ENCODE results near the gene DCX.

Gene DCX

GRCh38 chrX:111411983-111412382 is at the start of gene DCX:
TSS of gene DCX (minus strand) at chrX:111412192. CDS start at chrX:111410398, 1,794 bp downstream.
- DNase-seq (ENCODE audit: low spot score): peak; percentile 10

DNA sequence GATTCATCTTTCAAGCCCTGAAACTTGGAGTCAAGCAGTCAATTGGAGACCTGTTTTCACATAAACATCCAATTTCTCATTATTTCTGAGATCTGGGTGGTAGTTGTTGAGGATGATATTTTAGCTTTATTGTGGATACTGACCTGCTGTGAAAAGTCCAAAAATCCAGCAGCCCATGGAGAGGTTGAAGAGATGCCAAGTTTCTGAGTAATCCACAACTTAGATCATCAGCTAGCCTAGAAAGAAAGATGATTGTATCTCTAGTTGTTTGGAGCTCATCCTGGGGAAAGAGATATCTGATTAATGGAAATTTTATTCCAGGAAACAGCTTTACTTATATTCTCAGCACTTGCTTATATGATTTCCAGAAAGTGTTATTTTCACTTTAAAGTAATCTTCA is 48.6 kb upstream of the DCX start:
- no peak for DNase-seq (ENCODE audit: low spot score)

DNA sequence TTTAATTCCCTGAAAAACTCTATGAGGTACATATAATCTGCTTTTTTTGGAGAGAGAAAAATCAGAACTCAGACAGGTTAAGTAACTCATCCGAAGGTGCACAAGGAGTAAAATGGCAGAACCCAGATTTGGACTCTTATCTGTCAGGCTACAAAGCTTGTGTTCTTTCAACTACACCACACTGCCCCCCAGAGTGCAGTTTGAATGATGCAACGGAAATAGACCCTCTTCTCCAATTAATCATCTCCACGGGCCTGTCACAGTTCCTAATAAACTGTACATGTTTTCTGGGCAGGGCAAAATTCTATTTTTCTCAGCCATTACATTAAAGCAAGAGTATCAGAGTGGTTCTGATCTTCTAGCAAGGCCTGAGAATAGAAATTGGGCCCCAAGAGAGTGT is 35.3 kb upstream of the DCX start:
- peak; percentile 19 for DNase-seq (ENCODE audit: low spot score)

GRCh38 chrX:111445485-111445884 is 33.5 kb upstream of the DCX start:
- DNase-seq (ENCODE audit: low spot score): peak; percentile 35

DNA sequence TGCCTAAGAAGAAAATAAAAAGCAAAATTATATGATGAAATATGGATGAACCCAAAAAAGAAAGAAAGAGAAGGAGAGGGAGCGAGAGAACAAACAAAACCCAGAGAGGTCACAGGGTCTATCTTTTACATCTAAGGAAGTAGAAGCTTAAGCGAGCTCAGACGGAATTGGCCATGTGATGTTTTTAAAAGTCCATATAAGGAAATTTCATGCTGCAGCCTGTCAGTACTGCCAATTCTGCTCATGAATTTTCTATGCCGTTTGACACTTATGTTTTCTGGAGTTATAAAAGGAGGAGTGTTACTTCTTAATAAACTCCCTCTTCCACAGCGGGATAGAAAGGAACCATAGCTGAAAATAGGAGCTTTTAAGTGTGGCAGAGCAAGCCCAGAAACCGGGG is 32.9 kb upstream of the DCX start:
- no peak for DNase-seq (ENCODE audit: low spot score)

DNA sequence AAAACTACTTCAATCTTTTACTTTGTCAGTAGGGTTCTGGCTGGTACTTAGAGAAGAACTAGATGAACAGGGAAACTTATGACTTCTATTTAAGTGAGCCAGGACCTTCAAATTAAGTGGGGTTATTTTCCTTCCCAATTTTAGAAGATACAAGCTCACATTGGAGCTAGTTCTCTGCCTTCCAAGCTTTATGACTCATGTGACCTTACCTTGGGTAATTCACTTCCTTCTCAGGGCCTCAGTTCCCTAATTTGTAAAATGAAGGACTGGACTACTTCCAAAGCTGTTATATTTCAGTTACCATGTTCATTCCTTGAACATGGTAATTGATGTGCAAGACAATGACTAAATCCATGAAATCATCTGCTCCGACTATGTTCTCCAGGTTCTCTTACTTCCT is 32.0 kb upstream of the DCX start:
- no peak for DNase-seq (ENCODE audit: low spot score)

GRCh38 chrX:111442791-111443190 is 30.8 kb upstream of the DCX start:
- no peak for DNase-seq (ENCODE audit: low spot score)

GRCh38 chrX:111435469-111435868 is 23.5 kb upstream of the DCX start:
- DNase-seq (ENCODE audit: low spot score): no peak

DNA sequence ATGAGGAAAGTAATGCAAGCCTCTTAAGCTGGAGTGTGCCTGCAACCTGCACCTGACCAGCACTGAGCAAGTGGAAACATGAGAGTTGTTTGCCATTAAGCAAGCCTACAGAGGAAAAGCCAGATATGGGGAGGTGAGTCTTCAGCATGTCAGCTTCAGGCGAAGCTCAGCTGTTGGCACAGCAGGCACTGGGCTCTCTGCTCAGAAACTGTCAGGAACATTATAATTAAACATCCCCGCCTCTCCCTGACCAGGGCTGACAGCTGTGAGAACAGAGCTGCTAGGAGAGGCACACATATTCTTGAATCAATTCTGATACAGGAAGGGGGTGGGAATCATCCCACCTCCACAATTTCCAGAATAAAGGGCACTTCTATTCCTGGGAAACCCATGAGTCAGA is 19.0 kb upstream of the DCX start:
- DNase-seq (ENCODE audit: low spot score): no peak

DNA sequence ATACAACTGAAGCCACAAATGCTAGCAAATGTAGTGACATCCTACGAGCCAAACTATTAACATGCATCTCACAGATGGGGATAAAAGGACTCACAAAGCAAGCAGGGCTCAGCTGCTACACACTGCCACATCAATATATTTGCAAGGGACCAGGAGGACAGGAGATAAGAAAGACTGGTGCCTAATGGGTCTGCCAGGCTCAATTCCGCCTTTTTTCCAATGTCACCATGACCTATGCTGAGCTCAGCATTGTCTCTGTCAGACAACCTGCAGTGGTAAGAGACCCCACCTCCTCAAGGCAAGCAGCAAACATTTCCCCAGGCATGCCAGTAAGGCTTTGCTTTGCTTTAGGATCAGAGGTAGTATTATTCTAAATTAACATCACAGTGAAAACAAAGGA is 435 bp downstream of the DCX start:
- DNase-seq (ENCODE audit: low spot score): no peak

GRCh38 chrX:111410590-111411078 is 1.4 kb downstream of the DCX start:
- DNase-seq (ENCODE audit: low spot score): no peak

GRCh38 chrX:111409326-111409725 is 2.7 kb downstream of the DCX start:
- no peak for DNase-seq (ENCODE audit: low spot score)

- no peak for DNase-seq (ENCODE audit: low spot score)
Measured at GRCh38 chrX:111407948-111408347, 4.0 kb downstream of the DCX start.

- no peak for DNase-seq (ENCODE audit: low spot score)
Measured at GRCh38 chrX:111402344-111402743, 9.6 kb downstream of the DCX start.

DNA sequence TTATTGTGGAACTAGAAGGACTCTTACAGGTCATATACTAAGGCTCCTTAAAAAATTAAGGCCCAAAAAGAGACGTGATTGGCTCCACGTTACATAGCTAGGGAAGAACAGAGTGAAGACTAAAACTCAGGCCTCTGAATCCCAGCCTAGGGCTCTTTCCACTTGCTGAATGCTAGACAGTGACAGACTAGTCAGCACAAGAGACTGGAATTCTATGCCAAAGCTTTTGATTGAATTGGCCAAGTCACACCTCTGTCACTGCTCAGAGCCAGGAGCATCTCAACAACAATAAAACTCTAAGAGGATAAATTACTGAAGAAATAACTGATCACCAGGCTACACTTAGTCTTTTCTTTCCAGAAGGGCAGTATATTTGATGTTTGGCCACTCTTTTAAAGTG is 16.8 kb downstream of the DCX start:
- DNase-seq (ENCODE audit: low spot score): no peak

GRCh38 chrX:111394569-111394968 is 17.4 kb downstream of the DCX start:
- no peak for DNase-seq (ENCODE audit: low spot score)

DNA sequence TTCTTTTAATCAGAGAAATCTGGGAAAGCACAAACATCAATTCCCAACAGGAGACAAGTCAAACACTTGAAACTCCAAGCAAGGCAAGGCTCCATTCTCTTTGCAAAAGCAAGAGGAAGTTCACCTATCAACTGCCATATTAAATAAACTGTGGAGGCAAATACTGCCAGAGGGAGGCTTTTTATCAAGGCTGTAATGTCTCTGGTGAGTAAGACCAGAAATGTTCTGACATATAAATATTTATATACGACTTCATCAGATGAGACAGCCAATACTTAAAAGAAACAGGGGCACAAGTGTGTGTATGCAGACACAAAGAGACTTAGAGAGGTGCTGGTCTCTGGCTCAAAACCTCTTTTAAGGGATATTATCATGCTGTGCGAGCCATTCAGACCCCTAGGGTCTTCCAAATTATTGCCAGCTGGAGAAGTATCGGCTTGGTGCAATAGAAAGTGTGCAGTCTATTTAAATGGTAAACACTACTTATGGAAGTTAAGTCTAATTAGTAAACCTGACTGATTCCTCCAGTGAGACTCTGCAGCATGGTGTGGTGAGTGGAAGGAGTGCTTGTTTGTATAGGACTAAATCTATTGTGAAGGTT is 24.4 kb downstream of the DCX start:
- no peak for DNase-seq (ENCODE audit: low spot score)

DNA sequence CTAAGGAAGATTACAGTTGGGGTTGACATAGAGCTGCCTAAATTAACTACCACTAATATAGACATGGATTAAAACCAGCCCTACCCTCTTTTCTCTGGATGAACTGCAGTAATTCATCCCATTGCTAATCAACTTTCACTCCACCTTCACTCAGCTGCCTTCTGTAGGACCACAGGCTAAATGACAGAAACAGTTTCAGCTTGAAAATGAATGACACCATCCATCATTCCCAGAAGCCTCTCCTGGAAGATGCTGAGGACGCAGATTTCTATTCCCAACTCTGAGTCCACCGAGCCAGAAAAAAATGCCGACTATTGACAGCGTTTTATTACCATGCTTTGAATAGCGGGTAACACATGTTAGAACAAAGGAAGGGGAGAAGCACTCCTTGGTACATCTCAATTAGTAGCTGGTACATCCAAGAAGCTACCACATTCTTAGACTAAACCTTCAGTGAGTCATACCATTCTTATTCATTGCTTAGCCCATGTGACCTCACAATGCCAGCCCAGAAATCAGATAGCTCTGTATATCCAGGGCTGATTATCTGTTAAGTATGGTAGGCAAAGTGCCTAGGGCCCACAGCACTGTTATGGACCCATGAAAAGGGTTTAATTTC is 25.3 kb downstream of the DCX start:
- DNase-seq (ENCODE audit: low spot score): no peak

DNA sequence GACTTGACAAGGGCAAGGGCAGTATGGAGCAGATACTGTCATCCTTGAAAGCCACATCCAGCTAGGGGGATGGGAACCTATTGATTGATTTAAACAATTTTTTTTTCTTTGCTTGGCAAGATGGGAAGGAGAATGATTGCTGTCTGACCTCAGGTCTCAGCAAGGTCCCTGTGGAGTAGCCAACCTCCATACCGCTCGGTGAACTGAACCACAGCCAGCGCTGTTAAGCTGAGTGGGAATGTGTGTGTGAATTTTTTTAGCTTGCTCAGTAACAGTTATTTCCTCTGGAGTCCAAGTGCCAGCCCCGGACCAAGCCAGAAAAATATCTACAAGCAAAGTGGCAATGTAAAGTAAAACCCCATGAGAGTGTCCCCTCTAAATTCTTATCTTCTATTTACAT is 25.9 kb downstream of the DCX start:
- no peak for DNase-seq (ENCODE audit: low spot score)

GRCh38 chrX:111382277-111382676 is 29.7 kb downstream of the DCX start:
- DNase-seq (ENCODE audit: low spot score): no peak

GRCh38 chrX:111376897-111377578 is 35.0 kb downstream of the DCX start:
- peak; percentile 6 for DNase-seq (ENCODE audit: low spot score)

DNA sequence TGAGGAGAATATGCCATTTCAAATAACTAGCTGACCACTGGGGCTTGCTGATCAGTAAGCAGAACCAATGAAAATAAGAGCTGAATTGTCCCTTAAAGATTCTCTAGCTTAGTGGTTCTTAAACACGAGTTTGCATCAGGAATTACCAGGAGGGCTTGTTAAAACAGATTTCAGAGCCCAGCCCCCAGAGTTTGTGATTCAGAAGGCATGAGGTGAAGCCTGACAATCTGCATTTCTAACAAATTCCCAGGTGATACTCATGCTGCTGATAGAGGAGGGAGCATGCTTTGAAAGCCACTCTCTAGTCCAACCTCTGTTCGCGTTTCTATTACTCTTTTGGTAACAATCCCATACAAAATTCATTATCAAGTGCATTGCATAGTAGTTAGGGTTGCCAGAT is 35.5 kb downstream of the DCX start:
- no peak for DNase-seq (ENCODE audit: low spot score)

- no peak for DNase-seq (ENCODE audit: low spot score)
Measured at GRCh38 chrX:111375747-111376146, 36.2 kb downstream of the DCX start.

- DNase-seq (ENCODE audit: low spot score): no peak
Measured at GRCh38 chrX:111372086-111372485, 39.9 kb downstream of the DCX start.

Data from Ammon's horn (tissue), 1 donor.